GM23248 (cell line): Measurements from ENCODE around the gene MAPK10. TPM values are rescaled to one million over a fixed set of nuclear protein-coding genes. Genes with fewer than 3 reads are reported as not detected.
A peak's percentile ranks its signal among the peaks of the same experiment; 100 is the strongest.

Experiments
- DNase-seq: peaks from one replicate; pipeline ENCODE4 v3.0.0-alpha.2; 2015
- H2AFZ ChIP-seq: fragments of 200-600 bp; sonication (generic); 2 replicates; pipeline ENCODE4 v1.6.1; 2016; ENCODE audit warnings: antibody characterized with exemption
- H3F3A ChIP-seq: fragments of 200-600 bp; sonication (generic); 2 replicates; pipeline ENCODE4 v1.6.1; 2016; ENCODE audit warnings: mild to moderate bottlenecking, antibody characterized with exemption, mixed run types; ENCODE audit not compliant: insufficient read depth
- H3K27ac ChIP-seq: fragments of 200-600 bp; sonication (generic); 2 replicates; pipeline ENCODE4 v1.5.1; 2016; ENCODE audit warnings: mild to moderate bottlenecking
- H3K27me3 ChIP-seq: fragments of 200-600 bp; sonication (generic); replicated peaks from 2 replicates; pipeline ENCODE4 v1.6.1; 2016; ENCODE audit warnings: mild to moderate bottlenecking; ENCODE audit not compliant: insufficient read depth
- H3K36me3 ChIP-seq: fragments of 200-600 bp; sonication (generic); 2 replicates; pipeline ENCODE4 v1.6.1; 2016; ENCODE audit warnings: low read depth, mild to moderate bottlenecking
- H3K4me1 ChIP-seq: fragments of 200-600 bp; sonication (generic); 2 replicates; pipeline ENCODE4 v1.6.1; 2016; ENCODE audit warnings: mild to moderate bottlenecking; ENCODE audit not compliant: insufficient read depth
- H3K4me2 ChIP-seq: fragments of 200-600 bp; sonication (generic); one replicate; pipeline ENCODE4 v1.6.1; 2016; ENCODE audit warnings: mild to moderate bottlenecking; ENCODE audit not compliant: unreplicated experiment
- H3K4me3 ChIP-seq: fragments of 200-600 bp; sonication (generic); 2 replicates; pipeline ENCODE4 v1.5.1; 2016; ENCODE audit warnings: mild to moderate bottlenecking
- H3K79me2 ChIP-seq: fragments of 200-600 bp; sonication (generic); 2 replicates; pipeline ENCODE4 v1.6.1; 2016; ENCODE audit warnings: mild to moderate bottlenecking; ENCODE audit not compliant: insufficient read depth
- H3K9ac ChIP-seq: fragments of 200-600 bp; sonication (generic); 2 replicates; pipeline ENCODE4 v1.6.1; 2016; ENCODE audit warnings: mild to moderate bottlenecking
- H3K9me2 ChIP-seq: fragments of 200-600 bp; sonication (generic); 2 replicates; pipeline ENCODE4 v1.6.1; 2016; ENCODE audit warnings: mixed run types, mild to moderate bottlenecking, moderate library complexity; ENCODE audit not compliant: insufficient read depth
- H3K9me3 ChIP-seq: fragments of 200-600 bp; sonication (generic); one replicate; pipeline ENCODE4 v1.6.1; 2017; ENCODE audit warnings: low read depth
- H4K20me1 ChIP-seq: fragments of 200-600 bp; sonication (generic); 2 replicates; pipeline ENCODE4 v1.6.0; 2016; ENCODE audit not compliant: insufficient read depth
- EZH2 ChIP-seq: fragments of 200-600 bp; sonication (generic); IDR thresholded peaks from 2 replicates; pipeline ENCODE4 v1.6.1; 2018; ENCODE audit warnings: antibody characterized with exemption, mild to moderate bottlenecking; ENCODE audit not compliant: insufficient read depth, poor library complexity, severe bottlenecking
- EZH2phosphoT487 ChIP-seq: fragments of 200-600 bp; sonication (generic); IDR thresholded peaks from 2 replicates; pipeline ENCODE4 v1.6.1; 2018; ENCODE audit warnings: antibody characterized with exemption, moderate library complexity, mild to moderate bottlenecking, low read depth; ENCODE audit not compliant: insufficient read depth
- WGBS, 2 experiments: methylation state at CpG; one replicate each; pipeline ENCODE4 v1.1.6; 2015 to 2017; ENCODE audit warnings: low lambda C conversion rate in 2 of 2, low coverage in 1 of 2; ENCODE audit errors: missing lambda C conversion rate in 2 of 2; 5-methylcytosine and 5-hydroxymethylcytosine counted together
- in situ Hi-C: fragments of 300-500 bp; cut with MboI; formaldehyde crosslinking; loops from 2 replicates; pipeline ENCODE4 v1.15.0; 2020
- polyA plus RNA-seq: library from polyadenylated mRNA; unstranded; fragments of >200 nt; fragmentation: Nextera tagmentation; extraction: Ambion mirVana; gene quantifications from 2 replicates; pipeline ENCODE4 v1.2.1, GENCODE V29; 2016
- total RNA-seq: library from RNA; depleted of rRNA; stranded (reverse); fragments of >200 nt; shearing (Covaris generic); gene quantifications from 2 replicates; pipeline ENCODE4 v1.2.3, GENCODE V29; 2014

The MAPK10 gene
- total and polyA plus RNA-seq, 2 experiments from 2014 or later = 0.73 to 1.3 TPM

GRCh38 chr4:85956293-85956945 is 403.4 kb downstream of the MAPK10 start:
- TF ChIP-seq EZH2 (no peak), EZH2phosphoT487 (no peak)
- peaks cover 72% of the 10 kb centered on the region for H3K79me2 ChIP-seq
- H3K4me2 ChIP-seq = no peak overlapping the region
- H3K36me3 ChIP-seq = no peaks in the 10 kb centered on the region
- no peaks in the 10 kb centered on the region for H3K9me3 ChIP-seq
- no peaks in the 10 kb centered on the region; the same call in 1 of the 2 replicates for H3F3A ChIP-seq
- H3K9ac ChIP-seq = no peak overlapping the region
- DNase-seq = no peak
- no peaks in the 10 kb centered on the region for H3K9me2 ChIP-seq
- no peaks in the 10 kb centered on the region for H4K20me1 ChIP-seq
- no peak overlapping the region for H3K27ac ChIP-seq
- H3K4me1 ChIP-seq = peaks cover 22% of the 10 kb centered on the region
- in situ Hi-C loops = loop anchor here (25.0 kb wide), 1 partner anchor 819 kb away; no protein-coding TSS in a partner anchor
- no peaks in the 10 kb centered on the region for H3K27me3 ChIP-seq
- no peak overlapping the region for H2AFZ ChIP-seq
- no peak overlapping the region for H3K4me3 ChIP-seq
- WGBS, 2 experiments = 94 to 96% methylated on average over 17 of the region's 17 CpGs

- Histone ChIP-seq H3K27ac (no peak overlapping the region), H3K36me3 (no peaks in the 10 kb centered on the region), H3F3A (no peaks in the 10 kb centered on the region; the same call in 1 of the 2 replicates), H3K9me2 (no peaks in the 10 kb centered on the region), H3K4me1 (peaks cover 22% of the 10 kb centered on the region), H3K9ac (no peak overlapping the region), H2AFZ (no peak overlapping the region), H3K9me3 (no peaks in the 10 kb centered on the region), H4K20me1 (no peaks in the 10 kb centered on the region), H3K4me2 (no peak overlapping the region), H3K79me2 (peaks cover 74% of the 10 kb centered on the region), H3K27me3 (no peaks in the 10 kb centered on the region), H3K4me3 (no peak overlapping the region)
- DNase-seq = no peak
- in situ Hi-C loops = loop anchor here (25.0 kb wide), 1 partner anchor 818 kb away; no protein-coding TSS in a partner anchor
- TF ChIP-seq EZH2phosphoT487 (no peak), EZH2 (no peak)
These were observed 404.1 kb downstream of the MAPK10 start for GRCh38 chr4:85955620-85956292.

GRCh38 chr4:85953651-85954018 is 406.2 kb downstream of the MAPK10 start:
- no peaks in the 10 kb centered on the region for H3K27me3 ChIP-seq
- H3K9me3 ChIP-seq = no peaks in the 10 kb centered on the region
- H2AFZ ChIP-seq = no peak overlapping the region
- no peak overlapping the region; the same call in 1 of the 2 replicates for H3K9ac ChIP-seq
- H3K79me2 ChIP-seq = peaks cover 76% of the 10 kb centered on the region
- peak; percentile 88 for DNase-seq
- in situ Hi-C loops = loop anchor here (25.0 kb wide), 1 partner anchor 816 kb away; no protein-coding TSS in a partner anchor
- H3K27ac ChIP-seq = peak overlapping the region; percentile 57
- 36 to 40% methylated on average over 3 of the region's 3 CpGs for WGBS, 2 experiments
- no peak overlapping the region for H3K4me3 ChIP-seq
- no peaks in the 10 kb centered on the region for H4K20me1 ChIP-seq
- TF ChIP-seq EZH2phosphoT487 = no peak
- TF ChIP-seq EZH2 = no peak
- peaks cover 22% of the 10 kb centered on the region for H3K4me1 ChIP-seq
- H3F3A ChIP-seq = no peaks in the 10 kb centered on the region; the same call in 1 of the 2 replicates
- H3K36me3 ChIP-seq = no peaks in the 10 kb centered on the region
- no peaks in the 10 kb centered on the region for H3K9me2 ChIP-seq
- peak overlapping the region; percentile 13 for H3K4me2 ChIP-seq

- Histone ChIP-seq H2AFZ (no peak overlapping the region), H3F3A (no peaks in the 10 kb centered on the region; the same call in 1 of the 2 replicates), H3K36me3 (no peaks in the 10 kb centered on the region), H3K27ac (peak overlapping the region; percentile 57), H3K9ac (peak overlapping the region; percentile 9), H3K9me2 (no peaks in the 10 kb centered on the region), H4K20me1 (no peaks in the 10 kb centered on the region), H3K27me3 (no peaks in the 10 kb centered on the region), H3K79me2 (peaks cover 76% of the 10 kb centered on the region), H3K4me3 (no peak overlapping the region), H3K4me1 (peaks cover 22% of the 10 kb centered on the region), H3K9me3 (no peaks in the 10 kb centered on the region), H3K4me2 (peak overlapping the region; percentile 13)
- TF ChIP-seq EZH2 (no peak), EZH2phosphoT487 (no peak)
- WGBS, 2 experiments = 76 to 83% methylated on average over 3 of the region's 3 CpGs
- in situ Hi-C loops = loop anchor here (25.0 kb wide), 1 partner anchor 816 kb away; no protein-coding TSS in a partner anchor
- no peak for DNase-seq
These were observed 406.7 kb downstream of the MAPK10 start for GRCh38 chr4:85952972-85953650.
